NB4 (cell line): Measurements from ENCODE around the gene NAT10.

Experiments
- CTCF ChIP-seq: IDR thresholded peaks from one replicate; pipeline ENCODE4 v1.5.1; 2012; ENCODE audit warnings: low read depth, low read length
- MAX ChIP-seq: IDR thresholded peaks from 2 replicates; pipeline ENCODE4 v1.6.1; 2011; ENCODE audit warnings: low read depth, low read length
- MYC ChIP-seq: IDR thresholded peaks from 2 replicates; pipeline ENCODE4 v1.6.1; 2011; ENCODE audit warnings: low read depth, low read length
- POLR2A ChIP-seq: IDR thresholded peaks from 2 replicates; pipeline ENCODE4 v1.6.1; 2011; ENCODE audit warnings: mild to moderate bottlenecking; ENCODE audit not compliant: insufficient read length; ENCODE audit errors: extremely low read depth

GRCh38 chr11:34114014-34114413 is 8.6 kb downstream of the NAT10 start:
- no peak for TF ChIP-seq POLR2A
- no peak for TF ChIP-seq CTCF
- TF ChIP-seq MAX: no peak
- TF ChIP-seq MYC: no peak
